GM19455 (cell line): ENCODE results near the gene C9orf152.

Source experiments
- ATAC-seq: cut with Tn5 transposase; IDR thresholded peaks from one replicate; pipeline ENCODE4 v1.9.1; 2021; ENCODE audit not compliant: unreplicated experiment

Gene C9orf152

DNA sequence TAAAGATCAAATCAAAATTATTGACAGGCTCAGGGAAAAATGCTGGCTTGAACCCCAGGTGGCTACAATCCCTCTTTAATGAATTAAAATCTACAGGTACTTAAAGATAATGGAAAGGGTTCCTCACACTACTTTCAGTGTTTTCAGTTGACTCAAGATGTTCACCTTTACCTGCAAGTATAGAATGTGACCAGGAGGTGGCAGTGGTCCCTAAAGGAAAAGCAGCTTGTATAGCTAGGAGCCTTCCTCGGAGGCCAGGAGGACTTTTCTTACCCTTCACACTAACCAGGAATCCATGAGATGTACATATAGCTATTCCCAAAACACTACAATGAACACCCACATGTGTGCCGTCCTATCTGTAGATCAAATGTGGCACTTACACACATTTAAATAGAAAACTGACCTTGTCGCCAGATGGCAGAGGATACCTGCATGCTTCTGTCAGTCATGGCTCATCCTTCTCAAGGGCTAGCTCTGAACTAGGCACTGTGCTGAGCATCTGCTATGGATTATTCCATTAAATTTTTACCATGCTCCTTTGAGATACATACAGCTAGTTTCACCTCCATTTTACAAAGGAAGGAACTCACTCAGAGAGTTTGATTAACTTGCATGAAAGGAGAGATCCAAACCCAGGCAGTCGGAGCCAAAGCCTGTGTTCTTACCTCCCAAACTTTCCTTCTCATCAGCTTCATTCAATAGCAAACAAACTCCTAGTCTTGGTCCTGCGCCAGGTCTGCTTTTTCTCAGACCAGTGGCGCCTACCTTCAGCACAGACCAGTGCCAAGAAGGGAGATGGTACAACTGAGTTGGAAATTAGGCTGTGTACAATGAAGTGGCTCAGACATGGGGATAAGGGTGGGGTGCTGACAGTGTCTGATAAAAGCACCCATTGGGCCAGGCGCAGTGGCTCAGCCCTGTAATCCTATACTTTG lies 24.5 kb downstream of the C9orf152 start:
- peak; percentile 81 for ATAC-seq

DNA sequence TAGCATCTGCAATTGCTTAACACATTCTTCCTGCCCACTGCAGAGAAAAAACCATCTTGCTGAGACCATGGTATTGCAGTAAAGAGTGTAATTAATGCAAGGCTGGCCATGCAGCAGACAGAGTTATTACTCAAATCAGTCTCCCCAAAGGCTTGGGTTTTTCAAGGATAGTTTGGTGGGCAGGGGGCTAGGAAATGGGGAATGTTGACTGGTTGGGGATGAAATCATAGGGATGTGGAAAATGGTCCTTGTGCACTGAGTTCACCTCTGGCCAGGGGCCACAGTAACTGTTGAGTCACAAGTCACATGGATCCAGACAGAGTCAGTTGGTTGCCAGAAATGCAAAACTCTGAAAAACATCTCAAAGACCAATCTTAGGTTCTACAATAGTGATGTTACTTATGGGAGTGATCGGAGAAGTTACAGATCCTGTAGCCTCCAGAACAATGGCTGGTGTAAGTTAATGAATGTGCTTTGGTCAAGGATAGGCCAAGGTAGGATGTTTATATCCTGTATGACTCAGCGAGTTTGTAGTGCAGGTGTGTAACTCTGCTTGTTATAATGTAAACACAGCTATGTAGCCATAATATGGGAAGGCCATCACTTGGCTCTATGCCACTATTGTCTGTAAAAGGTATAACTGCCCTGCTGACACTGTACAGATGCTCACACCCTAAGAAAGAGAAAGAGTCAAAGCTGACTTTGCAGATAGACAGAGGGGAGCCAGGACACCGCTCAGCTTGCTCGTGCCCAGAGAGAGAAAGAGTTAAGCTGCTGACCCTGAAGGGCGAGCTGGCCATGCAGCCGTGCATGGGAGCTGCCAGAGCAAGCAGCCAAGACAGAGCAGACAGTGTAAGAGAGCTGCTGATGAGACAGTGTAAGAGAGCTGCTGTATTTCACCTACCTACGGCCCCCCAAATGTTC lies 27.2 kb downstream of the C9orf152 start:
- ATAC-seq, result no peak

GRCh38 chr9:110179734-110180133 lies 28.2 kb downstream of the C9orf152 start:
- ATAC-seq, result no peak

DNA sequence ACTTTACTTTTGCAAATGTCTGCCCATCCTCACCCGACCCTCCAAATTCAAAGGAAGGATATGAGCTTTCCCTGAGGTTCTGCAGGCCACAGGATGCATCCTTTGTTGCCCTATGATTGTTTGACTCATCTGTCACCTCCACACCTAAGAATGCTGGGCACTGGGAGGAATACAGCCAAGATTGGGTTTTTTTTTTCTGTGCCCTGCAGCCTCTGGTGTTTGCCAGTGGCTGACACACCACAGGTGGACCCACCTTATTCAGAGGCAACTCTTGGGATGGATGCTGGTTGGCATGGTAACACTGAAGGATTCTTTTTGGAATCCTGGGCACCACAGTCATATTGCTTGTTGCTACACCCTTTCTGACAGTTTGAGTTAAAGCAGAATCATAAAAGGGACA lies 29.7 kb downstream of the C9orf152 start:
- ATAC-seq, result no peak

DNA sequence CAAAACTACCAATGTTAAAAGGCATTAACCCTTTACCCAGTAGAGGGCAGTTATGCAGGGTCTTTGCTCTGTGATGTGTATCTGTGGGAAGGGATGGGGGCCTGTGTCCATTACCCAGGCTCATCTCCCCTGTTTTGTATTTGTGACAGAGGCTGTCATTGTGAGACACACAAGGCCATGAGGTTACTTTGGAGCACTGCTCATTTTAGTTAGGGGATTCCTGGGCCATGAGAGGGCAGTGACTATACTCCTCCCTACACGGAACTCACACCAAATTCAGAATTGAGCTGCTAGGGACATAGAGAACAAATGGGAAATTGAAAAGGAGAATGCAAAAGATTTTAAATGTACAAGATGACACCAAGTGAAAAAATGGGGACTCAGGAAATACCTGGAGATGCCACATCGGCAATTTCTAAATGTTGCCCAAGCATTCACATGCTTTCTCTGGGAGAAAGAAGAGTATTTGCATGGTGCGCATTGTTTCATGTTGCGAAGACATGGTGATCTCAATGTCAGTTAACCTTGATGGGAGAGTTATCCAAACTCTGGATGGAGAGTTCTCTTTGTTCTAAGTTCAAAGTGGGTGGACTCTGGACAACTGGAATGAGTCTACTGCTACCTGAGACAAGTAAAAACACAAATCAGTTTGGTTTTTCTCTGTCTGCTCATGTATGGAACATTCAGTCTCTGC lies 32.5 kb downstream of the C9orf152 start:
- ATAC-seq, result no peak

GRCh38 chr9:110173322-110173642 lies 34.7 kb downstream of the C9orf152 start:
- ATAC-seq, result no peak

- no peak for ATAC-seq
Observed at GRCh38 chr9:110170357-110171257, 37.4 kb downstream of the C9orf152 start.

GRCh38 chr9:110168486-110168885 lies 39.5 kb downstream of the C9orf152 start:
- ATAC-seq, result no peak

DNA sequence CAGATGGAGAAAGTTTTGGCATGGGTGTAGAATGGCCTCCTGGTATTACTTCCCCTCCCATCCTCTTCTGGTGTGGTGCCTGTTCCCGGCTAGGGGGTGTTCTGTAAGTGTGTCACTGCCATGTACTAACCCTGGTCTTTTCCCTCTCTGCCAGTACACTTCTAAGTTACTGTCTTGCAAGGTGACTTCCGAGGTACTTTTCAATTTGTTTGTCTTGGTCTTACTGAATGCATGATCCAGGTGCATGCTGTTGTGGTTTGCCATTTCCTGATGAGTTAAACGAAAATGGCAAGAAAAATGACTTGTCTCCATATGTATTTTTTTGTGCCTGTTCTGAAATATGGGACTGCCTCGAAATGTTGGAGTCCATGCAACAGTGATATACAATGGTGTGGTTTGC lies 46.0 kb downstream of the C9orf152 start:
- no peak for ATAC-seq

DNA sequence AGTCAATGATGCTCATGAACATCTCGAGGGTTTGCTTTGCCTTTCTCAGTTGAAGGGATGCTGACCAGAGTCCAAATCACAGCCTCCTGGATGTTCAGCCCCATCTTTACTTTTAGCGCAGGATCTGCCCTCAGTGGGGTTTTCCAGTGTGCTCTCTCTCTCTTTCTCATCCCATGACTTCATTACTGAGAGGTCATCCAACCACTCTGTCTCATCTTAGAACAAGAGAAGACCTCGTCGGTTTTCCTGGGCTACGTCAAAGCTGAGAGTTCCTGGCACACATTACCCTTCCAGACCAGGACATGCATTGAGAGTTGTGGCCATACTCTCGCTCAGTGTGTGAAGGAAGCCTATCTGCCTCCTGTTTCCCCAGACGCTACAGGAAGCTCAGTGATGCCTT lies 47.3 kb downstream of the C9orf152 start:
- ATAC-seq, result no peak

DNA sequence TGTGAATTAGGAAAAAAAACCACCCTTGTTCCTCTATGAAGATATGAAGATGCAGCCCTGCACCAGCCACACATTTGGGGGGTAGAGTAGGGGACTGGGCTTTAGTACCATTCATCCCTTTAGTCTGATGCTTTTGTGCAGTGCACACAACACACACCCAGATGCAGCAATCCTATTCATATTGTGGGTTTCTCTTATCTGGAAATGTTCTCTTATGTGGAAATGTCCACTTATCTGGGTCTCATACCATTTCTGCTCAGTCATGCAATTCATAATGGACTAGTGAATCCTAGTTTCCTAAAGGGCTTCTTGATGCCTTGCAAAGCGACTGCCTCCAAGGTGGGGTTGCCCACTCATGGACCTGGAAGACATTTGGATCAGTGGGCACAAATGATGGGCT lies 47.8 kb downstream of the C9orf152 start:
- no peak for ATAC-seq

DNA sequence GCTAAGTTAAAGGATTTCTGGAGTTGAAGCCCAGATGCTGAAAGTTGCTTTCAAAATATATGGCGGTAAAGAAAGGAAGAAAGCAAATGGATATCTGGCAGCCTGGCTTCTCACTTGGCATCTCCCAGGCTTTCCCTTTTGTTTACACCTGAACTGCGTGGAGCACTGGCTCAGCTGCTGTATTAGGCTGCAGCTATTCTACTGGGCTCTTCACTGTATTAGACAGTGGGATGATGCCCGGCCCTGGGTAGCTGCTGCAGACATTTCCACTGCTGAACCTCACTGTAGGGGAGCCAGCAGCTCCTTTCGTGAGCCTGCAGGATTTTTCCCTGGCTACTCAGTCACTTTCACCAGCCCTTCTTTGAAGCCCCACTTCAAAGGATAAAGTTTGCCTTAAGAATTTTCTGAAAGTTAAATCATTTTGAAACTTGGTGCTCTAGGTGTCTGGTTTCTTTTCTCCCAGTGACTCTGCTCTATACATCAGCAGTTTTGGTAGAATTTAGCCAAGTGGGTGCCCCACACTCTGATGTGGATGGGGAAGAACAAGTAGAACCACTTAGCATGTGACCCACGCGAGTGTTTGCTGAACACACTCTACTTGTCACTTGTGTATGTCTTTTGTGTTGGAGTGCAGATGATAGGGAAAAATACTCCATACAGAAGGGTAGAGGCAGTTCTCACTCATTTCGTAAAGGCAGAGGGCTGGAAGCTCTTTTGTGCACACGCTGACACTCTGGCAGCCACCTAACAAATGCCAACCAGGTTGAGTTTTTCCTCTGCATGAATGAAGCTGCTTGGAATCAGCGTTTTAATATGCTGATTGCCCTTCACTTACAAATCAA lies 49.9 kb downstream of the C9orf152 start:
- ATAC-seq, result no peak

DNA sequence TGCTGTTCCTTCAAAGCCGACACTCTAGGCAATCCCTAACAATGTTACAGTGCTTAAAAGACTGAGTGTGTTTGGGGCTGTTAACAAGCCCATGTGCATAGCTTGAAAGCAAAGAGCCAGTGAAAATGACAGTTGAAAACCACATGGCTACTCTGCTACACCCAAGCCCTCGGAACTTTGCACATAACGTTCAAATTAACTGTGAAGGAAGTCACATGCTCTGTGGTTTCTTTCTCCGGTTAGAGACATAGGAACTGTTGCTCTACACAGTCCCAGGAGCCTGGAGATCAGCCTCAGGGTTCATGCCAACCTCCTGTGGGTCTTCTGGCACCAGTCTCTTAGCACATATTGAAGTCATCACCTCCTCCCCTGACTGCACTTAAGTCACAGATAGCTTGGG lies 51.1 kb downstream of the C9orf152 start:
- peak; percentile 67 for ATAC-seq

DNA sequence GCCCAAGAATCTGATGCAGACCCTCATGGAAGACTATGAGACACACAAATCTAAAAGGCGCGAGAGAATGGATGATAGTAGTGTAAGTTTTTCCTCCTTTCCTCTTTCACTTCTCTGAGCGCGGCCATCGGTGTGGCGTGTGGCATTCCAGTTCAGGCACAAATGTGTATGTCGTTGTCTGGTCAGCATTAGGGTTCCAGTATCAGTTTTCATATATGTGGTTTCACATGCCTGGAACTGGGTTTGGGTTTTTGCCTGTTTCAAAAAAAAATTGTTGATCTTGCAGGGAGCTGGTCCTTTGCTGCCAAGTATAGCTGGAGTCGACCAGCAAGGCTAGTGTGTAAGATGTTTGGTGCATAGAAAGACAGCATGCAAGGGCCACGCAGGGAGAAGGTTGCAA lies 51.5 kb downstream of the C9orf152 start:
- ATAC-seq, result no peak

GRCh38 chr9:110155751-110156150 lies 52.2 kb downstream of the C9orf152 start:
- no peak for ATAC-seq

GRCh38 chr9:110153431-110153830 lies 54.5 kb downstream of the C9orf152 start:
- no peak for ATAC-seq

- ATAC-seq, result no peak
Observed at GRCh38 chr9:110152704-110153374, 55.1 kb downstream of the C9orf152 start.
